ENCODE results near the gene EML5.
"Not testable (repeated sequence)": the region's sequence is repeated elsewhere in the genome, so short reads cannot be mapped to it uniquely, and the experiment has no call there.

EML5 gene

GRCh38 chr14:88792473-88793258, at the start of gene EML5:
Gene EML5 (minus strand): TSS chr14:88792953. CDS start chr14:88792503, 450 bp downstream.
- DNase-seq (ENCODE audit: low read depth), result peak; percentile 77

DNA sequence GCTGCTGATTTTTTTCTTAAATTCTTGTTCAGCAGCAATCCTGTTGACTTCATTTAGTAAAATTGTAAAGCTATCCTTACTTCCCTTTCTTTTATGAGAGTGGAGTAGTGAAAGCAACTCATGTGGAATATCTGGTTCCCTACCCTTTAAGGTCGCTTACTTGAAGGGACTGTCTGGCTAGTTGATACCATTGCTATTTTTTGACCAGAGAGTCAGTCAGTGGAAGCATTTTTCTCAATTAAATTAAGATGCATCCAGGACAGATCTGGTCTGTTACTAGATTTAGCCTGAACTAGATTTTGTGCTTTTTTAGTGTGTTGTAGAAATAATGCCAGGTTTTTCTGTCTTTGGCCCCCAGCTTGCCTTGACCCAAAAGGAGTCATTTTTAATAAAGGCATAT, 49.7 kb upstream of the EML5 start:
- no peak for DNase-seq (ENCODE audit: low read depth)

- no peak for DNase-seq (ENCODE audit: low read depth)
Measured at GRCh38 chr14:88841741-88842140, 49.0 kb upstream of the EML5 start.

- DNase-seq (ENCODE audit: low read depth), result no peak
Measured at GRCh38 chr14:88840926-88841325, 48.2 kb upstream of the EML5 start.

- DNase-seq (ENCODE audit: low read depth), result no peak
Measured at GRCh38 chr14:88838015-88838414, 45.3 kb upstream of the EML5 start.

GRCh38 chr14:88837495-88837894, 44.7 kb upstream of the EML5 start:
- DNase-seq (ENCODE audit: low read depth), result no peak

- DNase-seq (ENCODE audit: low read depth), result no peak
Measured at GRCh38 chr14:88835661-88836060, 42.9 kb upstream of the EML5 start.

GRCh38 chr14:88834883-88835431, 42.2 kb upstream of the EML5 start:
- DNase-seq (ENCODE audit: low read depth), result no peak

DNA sequence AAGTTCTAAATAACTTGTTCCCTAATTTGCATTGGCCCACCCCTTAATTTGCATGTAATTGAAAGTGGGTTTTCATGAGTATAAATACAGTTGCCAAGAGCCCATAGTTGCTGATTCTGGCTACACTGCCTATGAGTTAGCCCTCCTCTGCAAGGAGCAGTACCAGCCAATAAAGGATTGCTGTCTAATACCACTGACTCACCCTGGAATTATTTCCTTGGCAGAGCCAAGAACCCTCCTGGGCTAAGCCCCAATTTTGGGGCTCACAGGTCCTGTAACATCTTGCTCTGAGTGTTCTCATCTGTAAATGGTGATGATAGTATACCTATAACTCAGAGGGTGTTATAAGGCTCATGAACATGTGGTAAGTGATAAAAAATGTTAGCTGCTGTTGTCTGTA, 38.5 kb upstream of the EML5 start:
- DNase-seq (ENCODE audit: low read depth), result no peak

- DNase-seq (ENCODE audit: low read depth), result no peak
Measured at GRCh38 chr14:88829685-88830302, 37.0 kb upstream of the EML5 start.

DNA sequence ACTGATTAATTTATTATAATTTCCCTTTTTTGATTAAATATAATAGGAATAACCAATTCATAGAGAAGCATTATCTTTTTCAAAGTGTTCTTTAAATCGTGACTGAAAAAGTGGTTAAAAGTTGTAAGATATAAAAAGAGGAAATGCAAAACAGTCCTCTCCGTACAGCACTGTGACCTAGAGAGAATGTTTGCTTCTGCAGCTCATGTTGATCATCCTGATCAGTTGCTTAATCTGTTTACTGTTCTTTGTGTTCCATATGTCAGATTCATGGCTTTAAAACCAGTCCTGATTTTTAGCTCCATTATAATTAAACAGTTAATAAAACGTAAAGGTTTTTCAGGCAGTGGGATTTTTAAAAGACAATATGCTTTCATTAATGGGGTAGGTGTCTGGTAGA, 36.4 kb upstream of the EML5 start:
- no peak for DNase-seq (ENCODE audit: low read depth)

- DNase-seq (ENCODE audit: low read depth), result no peak
Measured at GRCh38 chr14:88825503-88825902, 32.8 kb upstream of the EML5 start.

GRCh38 chr14:88825078-88825458, 32.3 kb upstream of the EML5 start:
- no peak for DNase-seq (ENCODE audit: low read depth)

DNA sequence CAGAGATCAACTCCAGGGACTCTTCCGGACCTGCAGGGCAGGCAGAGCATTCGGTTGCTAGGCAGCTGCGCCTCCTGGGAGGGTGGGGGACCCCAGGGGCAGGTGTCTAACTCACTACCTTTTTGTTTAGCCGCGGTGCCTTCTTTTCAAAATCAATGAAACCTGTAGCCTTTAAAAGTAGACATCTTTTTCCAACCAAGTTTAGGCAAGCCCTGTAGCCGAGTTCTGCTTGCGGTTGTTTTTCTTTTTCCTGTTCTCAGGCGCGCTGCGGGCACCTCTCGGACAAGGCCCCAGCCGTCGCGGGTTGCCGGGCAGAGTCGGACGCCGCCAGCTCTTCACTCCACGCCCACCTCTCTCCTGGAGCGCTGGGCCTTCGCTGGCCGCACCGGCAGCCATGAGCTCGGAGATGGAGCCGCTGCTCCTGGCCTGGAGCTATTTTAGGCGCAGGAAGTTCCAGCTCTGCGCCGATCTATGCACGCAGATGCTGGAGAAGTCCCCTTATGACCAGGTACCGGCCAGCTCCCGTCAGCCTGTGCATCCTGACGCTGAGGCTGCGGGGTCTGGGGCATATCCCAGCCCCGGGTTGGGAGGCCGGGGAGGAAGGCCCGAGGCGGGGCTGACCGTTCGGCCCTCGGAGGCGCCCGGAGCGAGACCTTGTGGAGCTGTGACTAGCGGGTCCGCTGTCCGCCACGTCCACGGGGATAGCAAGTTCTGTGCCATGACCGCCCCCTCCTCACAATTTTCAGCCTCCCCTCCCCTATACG, 31.7 kb upstream of the EML5 start, which contains the start of gene TTC8:
Gene TTC8 (plus strand): TSS at position 338 of the 764 bp plus-strand sequence. CDS start 57 bp downstream, at position 395.
- DNase-seq (ENCODE audit: low read depth), result peak; percentile 67

DNA sequence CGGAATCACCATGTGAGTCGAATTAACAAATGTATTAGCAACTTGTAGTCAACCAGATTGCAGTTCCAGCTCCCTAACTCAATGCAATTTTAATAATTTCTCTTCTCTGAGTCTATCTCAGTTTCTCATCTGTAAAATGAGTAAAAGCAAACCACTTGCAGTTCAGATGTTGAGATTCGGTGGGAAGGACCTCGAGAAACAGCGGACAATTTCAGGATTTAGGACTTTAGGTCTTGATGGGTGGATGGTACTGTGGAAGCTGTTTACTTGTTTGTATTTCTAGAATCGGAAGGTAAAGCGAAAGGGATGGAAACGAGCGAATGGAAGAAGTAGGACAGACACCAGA, 31.2 kb upstream of the EML5 start:
- no peak for DNase-seq (ENCODE audit: low read depth)

GRCh38 chr14:88821888-88822287, 29.1 kb upstream of the EML5 start:
- no peak for DNase-seq (ENCODE audit: low read depth)

- DNase-seq (ENCODE audit: low read depth), result no peak
Measured at GRCh38 chr14:88821378-88821777, 28.6 kb upstream of the EML5 start.

DNA sequence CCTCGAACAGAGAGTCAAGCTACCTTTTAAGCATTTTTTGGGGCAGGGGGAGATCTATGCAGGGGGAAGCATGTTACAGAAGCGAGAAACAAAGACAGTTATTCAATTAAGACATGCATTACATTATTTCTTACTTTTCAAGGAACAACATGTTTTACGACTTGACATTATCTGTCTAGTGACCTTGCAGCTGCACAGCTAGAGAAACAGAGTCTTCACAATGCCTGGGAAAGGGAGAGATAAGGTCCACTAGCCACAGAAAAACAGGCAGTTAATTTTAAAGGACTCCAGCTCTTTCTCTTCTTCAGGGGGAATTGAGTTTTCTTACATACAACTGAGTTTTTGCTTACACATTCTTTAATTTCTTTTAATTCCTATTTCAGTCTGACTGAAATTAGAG, 26.9 kb upstream of the EML5 start:
- not testable (repeated sequence) for DNase-seq (ENCODE audit: low read depth)

DNA sequence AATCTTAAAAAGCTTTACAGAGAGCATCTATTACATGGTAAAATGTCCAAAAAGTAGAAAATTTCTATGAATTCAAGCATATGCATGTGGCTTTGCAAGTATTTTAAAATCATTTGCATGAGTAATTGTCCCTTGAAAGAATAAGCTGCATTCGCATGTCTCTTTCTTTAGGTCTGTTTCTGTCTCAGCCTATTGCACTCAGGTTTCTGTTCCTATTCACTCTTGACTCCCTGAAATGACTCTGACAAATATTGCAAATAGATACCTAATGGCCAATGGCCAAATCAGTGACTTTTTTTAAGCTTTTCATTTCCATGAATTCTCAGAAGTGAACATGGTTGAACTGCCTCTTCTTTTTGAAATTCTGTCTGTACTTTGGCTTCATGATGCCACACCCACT, 25.3 kb upstream of the EML5 start:
- no peak for DNase-seq (ENCODE audit: low read depth)

DNA sequence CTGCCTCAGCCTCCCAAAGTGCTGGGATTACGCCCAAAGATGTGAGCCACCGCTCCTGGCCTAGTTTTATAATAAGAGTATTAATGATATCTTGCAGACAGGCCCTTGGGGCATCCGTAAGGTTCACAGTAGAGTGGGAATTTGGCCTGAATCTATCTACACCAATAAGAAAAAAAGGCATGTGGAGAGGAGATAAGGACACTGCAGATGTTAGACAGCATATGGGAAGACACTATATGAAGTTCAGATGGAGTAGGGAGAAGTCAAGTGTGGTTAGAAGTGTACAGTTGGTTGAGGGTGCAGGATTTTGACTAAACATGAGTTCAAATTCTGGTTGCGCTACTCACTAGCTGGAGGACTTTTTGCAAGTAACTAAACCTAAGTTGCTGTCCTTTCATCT, 23.2 kb upstream of the EML5 start:
- no peak for DNase-seq (ENCODE audit: low read depth)

DNA sequence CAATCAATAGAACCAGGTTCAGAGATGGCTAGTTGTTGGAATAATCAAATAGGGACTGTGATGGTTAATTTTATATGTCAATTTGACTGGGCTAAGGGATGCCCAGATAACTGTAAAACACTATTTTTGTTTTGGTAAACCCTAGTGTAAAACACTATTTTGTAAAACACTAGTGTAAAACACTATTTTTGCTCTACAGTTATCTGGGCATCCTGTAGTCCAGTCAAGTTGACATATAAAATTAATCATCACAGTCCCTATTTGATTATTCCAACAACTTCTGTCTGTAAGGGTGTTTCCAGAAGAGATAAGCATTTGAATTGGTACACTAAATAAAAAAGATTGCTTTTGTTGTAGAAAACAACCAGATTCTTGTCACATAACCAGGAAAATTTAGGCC, 15.6 kb upstream of the EML5 start:
- DNase-seq (ENCODE audit: low read depth), result no peak

DNA sequence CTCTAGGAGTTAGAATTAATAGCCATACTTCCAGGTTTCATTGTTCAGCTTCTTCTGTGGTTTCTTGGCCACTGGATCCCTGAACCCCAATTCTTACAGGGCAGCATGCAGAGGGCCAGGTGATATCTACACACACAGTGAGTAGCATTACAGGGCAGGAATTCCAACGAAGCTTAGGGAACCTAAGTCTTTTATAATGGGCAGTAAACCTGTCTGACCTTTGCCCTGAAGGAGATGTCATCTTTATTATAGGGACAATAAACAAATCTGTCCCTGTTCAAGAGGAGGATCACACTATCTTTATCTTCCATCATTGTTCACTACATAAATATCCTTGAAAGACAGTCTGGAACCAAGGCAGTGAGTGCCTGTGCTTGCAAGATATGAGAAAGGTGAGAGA, 11.7 kb upstream of the EML5 start:
- DNase-seq (ENCODE audit: low read depth), result no peak

- DNase-seq (ENCODE audit: low read depth), result no peak
Measured at GRCh38 chr14:88804035-88804434, 11.3 kb upstream of the EML5 start.
